GM21381 (cell line): ENCODE data around the gene ARL5C.

Source experiments
- ATAC-seq: cut with Tn5 transposase; IDR thresholded peaks from one replicate; pipeline ENCODE4 v1.9.1; 2021; ENCODE audit warnings: mild to moderate bottlenecking, moderate library complexity; ENCODE audit not compliant: unreplicated experiment

The ARL5C gene

GRCh38 chr17:39165841-39166349 lies at the start of gene ARL5C:
Gene ARL5C, minus strand, starts transcription at chr17:39166161. Its CDS starts 401 bp downstream, at chr17:39165760.
- no peak for ATAC-seq

- ATAC-seq = no peak
Observed at GRCh38 chr17:39213852-39214251, 47.9 kb upstream of the ARL5C start.

GRCh38 chr17:39212841-39213480 lies 47.0 kb upstream of the ARL5C start:
- no peak for ATAC-seq

GRCh38 chr17:39212195-39212810 lies 46.3 kb upstream of the ARL5C start:
- no peak for ATAC-seq

- no peak for ATAC-seq
Observed at GRCh38 chr17:39210093-39210434, 44.1 kb upstream of the ARL5C start.

GRCh38 chr17:39209317-39210092 lies 43.5 kb upstream of the ARL5C start:
- ATAC-seq = no peak

GRCh38 chr17:39208893-39209292 lies 42.9 kb upstream of the ARL5C start:
- peak; percentile 59 for ATAC-seq

- ATAC-seq = no peak
Observed at GRCh38 chr17:39208136-39208535, 42.2 kb upstream of the ARL5C start.

GRCh38 chr17:39205112-39205526 lies 39.2 kb upstream of the ARL5C start:
- ATAC-seq = no peak

- ATAC-seq = no peak
Observed at GRCh38 chr17:39204245-39204644, 38.3 kb upstream of the ARL5C start.

- no peak for ATAC-seq
Observed at GRCh38 chr17:39200957-39201510, 35.1 kb upstream of the ARL5C start.

- ATAC-seq = peak; percentile 54
Observed at GRCh38 chr17:39200070-39200879, 34.3 kb upstream of the ARL5C start, which contains the start of gene RPL19. Gene RPL19, plus strand, starts transcription at chr17:39200283. Its CDS starts 62 bp downstream, at chr17:39200345.

GRCh38 chr17:39199820-39200069 lies 33.8 kb upstream of the ARL5C start:
- peak; percentile 67 for ATAC-seq

GRCh38 chr17:39198186-39198566 lies 32.2 kb upstream of the ARL5C start:
- ATAC-seq = no peak

- no peak for ATAC-seq
Observed at GRCh38 chr17:39197380-39198185, 31.6 kb upstream of the ARL5C start, which contains the start of gene CACNB1. Gene CACNB1, minus strand, starts transcription at chr17:39197669. Its CDS starts 174 bp downstream, at chr17:39197495.

GRCh38 chr17:39196808-39197291 lies 30.9 kb upstream of the ARL5C start:
- no peak for ATAC-seq

GRCh38 chr17:39196241-39196807 lies 30.4 kb upstream of the ARL5C start:
- no peak for ATAC-seq

GRCh38 chr17:39195568-39196160 lies 29.7 kb upstream of the ARL5C start:
- ATAC-seq = no peak

- ATAC-seq = no peak
Observed at GRCh38 chr17:39194985-39195524, 29.1 kb upstream of the ARL5C start.
